ENCODE measurements around the gene SPINK14.

The SPINK14 gene

GRCh38 chr5:148168246-148168645 lies at the start of gene SPINK14:
Gene SPINK14, plus strand, starts transcription at chr5:148168546. Its CDS starts 1,187 bp downstream, at chr5:148169733.
- no peak for DNase-seq

- DNase-seq: no peak
Observed at GRCh38 chr5:148120317-148120716, 48.0 kb upstream of the SPINK14 start.

- DNase-seq: no peak
Observed at GRCh38 chr5:148125641-148126040, 42.7 kb upstream of the SPINK14 start.

GRCh38 chr5:148135091-148136048 lies 33.0 kb upstream of the SPINK14 start:
- DNase-seq: no peak

GRCh38 chr5:148140846-148141245 lies 27.5 kb upstream of the SPINK14 start:
- DNase-seq: no peak

GRCh38 chr5:148141645-148142044 lies 26.7 kb upstream of the SPINK14 start:
- DNase-seq: no peak

- no peak for DNase-seq
Observed at GRCh38 chr5:148145916-148146315, 22.4 kb upstream of the SPINK14 start.

- DNase-seq: no peak
Observed at GRCh38 chr5:148146487-148146886, 21.9 kb upstream of the SPINK14 start.

- DNase-seq: no peak
Observed at GRCh38 chr5:148147415-148147814, 20.9 kb upstream of the SPINK14 start.

GRCh38 chr5:148151872-148152271 lies 16.5 kb upstream of the SPINK14 start:
- no peak for DNase-seq

GRCh38 chr5:148152781-148153180 lies 15.6 kb upstream of the SPINK14 start:
- no peak for DNase-seq

- no peak for DNase-seq
Observed at GRCh38 chr5:148156609-148157008, 11.7 kb upstream of the SPINK14 start.

- no peak for DNase-seq
Observed at GRCh38 chr5:148162038-148162437, 6.3 kb upstream of the SPINK14 start.

- no peak for DNase-seq
Observed at GRCh38 chr5:148163345-148163744, 5.0 kb upstream of the SPINK14 start.

- DNase-seq: no peak
Observed at GRCh38 chr5:148166550-148167283, 1.6 kb upstream of the SPINK14 start.

GRCh38 chr5:148172377-148172776 lies 4.0 kb downstream of the SPINK14 start:
- no peak for DNase-seq

GRCh38 chr5:148176480-148176879 lies 8.1 kb downstream of the SPINK14 start:
- DNase-seq: no peak

- no peak for DNase-seq
Observed at GRCh38 chr5:148177207-148177606, 8.9 kb downstream of the SPINK14 start.

- no peak for DNase-seq
Observed at GRCh38 chr5:148179234-148179824, 11.0 kb downstream of the SPINK14 start.

- DNase-seq: no peak
Observed at GRCh38 chr5:148186248-148187003, 18.1 kb downstream of the SPINK14 start.

GRCh38 chr5:148191010-148191409 lies 22.7 kb downstream of the SPINK14 start:
- DNase-seq: no peak

GRCh38 chr5:148193202-148193601 lies 24.9 kb downstream of the SPINK14 start:
- DNase-seq: no peak

GRCh38 chr5:148201151-148201550 lies 32.8 kb downstream of the SPINK14 start:
- no peak for DNase-seq

Measured in stimulated activated CD4-positive, alpha-beta T cell treated with anti-CD3 and anti-CD28 coated beads, Interleukin-1b, Interleukin-23, amount 100 ng/mL, for 48 hours (primary cell).